HG03103 (cell line): ENCODE results near the gene LYRM7.
"Not testable (repeated sequence)": the region's sequence is repeated elsewhere in the genome, so short reads cannot be mapped to it uniquely, and the experiment has no call there.

ENCODE experiments used
- ATAC-seq: cut with Tn5 transposase; IDR thresholded peaks from one replicate; pipeline ENCODE4 v1.9.1; 2021; ENCODE audit warnings: low read depth; ENCODE audit not compliant: unreplicated experiment

LYRM7 gene

GRCh38 chr5:131254025-131254424 lies 83.3 kb downstream of the LYRM7 start:
- not testable (repeated sequence) for ATAC-seq

DNA sequence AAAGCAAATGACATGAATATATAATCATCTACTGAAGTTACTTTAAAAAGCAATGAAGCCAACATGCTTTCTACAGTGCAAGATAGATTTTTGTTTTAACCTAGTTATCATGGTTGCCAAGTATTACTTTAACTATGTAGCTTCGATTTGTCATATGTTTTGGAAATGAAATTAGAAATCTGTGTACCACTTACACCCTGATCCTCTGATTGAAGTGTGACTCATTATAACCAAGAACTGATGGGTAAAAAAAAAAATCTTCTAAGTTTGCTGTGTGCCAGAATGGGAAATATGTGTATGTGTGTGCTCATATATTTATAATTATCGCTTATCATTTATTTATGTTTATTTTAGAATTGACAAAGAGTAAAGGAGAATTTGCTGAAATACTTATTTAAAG lies 84.0 kb downstream of the LYRM7 start:
- no peak for ATAC-seq
